ENCODE measurements around the gene CABYR.

- TF ChIP-seq CTCF (IDR thresholded peaks at IDR 0.05; ENCODE audit: insufficient read depth, low read length) = no peak
- TF ChIP-seq, protein P1, sequence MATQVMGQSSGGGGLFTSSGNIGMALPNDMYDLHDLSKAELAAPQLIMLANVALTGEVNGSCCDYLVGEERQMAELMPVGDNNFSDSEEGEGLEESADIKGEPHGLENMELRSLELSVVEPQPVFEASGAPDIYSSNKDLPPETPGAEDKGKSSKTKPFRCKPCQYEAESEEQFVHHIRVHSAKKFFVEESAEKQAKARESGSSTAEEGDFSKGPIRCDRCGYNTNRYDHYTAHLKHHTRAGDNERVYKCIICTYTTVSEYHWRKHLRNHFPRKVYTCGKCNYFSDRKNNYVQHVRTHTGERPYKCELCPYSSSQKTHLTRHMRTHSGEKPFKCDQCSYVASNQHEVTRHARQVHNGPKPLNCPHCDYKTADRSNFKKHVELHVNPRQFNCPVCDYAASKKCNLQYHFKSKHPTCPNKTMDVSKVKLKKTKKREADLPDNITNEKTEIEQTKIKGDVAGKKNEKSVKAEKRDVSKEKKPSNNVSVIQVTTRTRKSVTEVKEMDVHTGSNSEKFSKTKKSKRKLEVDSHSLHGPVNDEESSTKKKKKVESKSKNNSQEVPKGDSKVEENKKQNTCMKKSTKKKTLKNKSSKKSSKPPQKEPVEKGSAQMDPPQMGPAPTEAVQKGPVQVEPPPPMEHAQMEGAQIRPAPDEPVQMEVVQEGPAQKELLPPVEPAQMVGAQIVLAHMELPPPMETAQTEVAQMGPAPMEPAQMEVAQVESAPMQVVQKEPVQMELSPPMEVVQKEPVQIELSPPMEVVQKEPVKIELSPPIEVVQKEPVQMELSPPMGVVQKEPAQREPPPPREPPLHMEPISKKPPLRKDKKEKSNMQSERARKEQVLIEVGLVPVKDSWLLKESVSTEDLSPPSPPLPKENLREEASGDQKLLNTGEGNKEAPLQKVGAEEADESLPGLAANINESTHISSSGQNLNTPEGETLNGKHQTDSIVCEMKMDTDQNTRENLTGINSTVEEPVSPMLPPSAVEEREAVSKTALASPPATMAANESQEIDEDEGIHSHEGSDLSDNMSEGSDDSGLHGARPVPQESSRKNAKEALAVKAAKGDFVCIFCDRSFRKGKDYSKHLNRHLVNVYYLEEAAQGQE (IDR thresholded peaks at IDR 0.05; ENCODE audit: insufficient replicate concordance, low read depth) = no peak
Observed at GRCh38 chr18:24138789-24139616, at the start of gene CABYR.

Measured in HL-60 (cell line).